T-helper 2 cell treated with Interferon-gamma antibody and Interleukin-4, amounts not matched to agents 5 μg/mL and 100 μg/mL, for 36 hours (primary cell): ENCODE measurements around the gene LZTFL1.

Experiments
- DNase-seq: peaks from one replicate; pipeline ENCODE4 v3.0.0; 2021; ENCODE audit warnings: low spot score
- H3K27ac Mint-ChIP-seq: one replicate; pipeline ENCODE4 v1.8.0; 2021; ENCODE audit warnings: mild to moderate bottlenecking, mixed read lengths
- H3K27me3 Mint-ChIP-seq: one replicate; pipeline ENCODE4 v1.8.0; 2021; ENCODE audit warnings: low read depth, mixed read lengths
- H3K36me3 Mint-ChIP-seq: one replicate; pipeline ENCODE4 v1.8.0; 2021; ENCODE audit warnings: low read depth, mixed read lengths
- H3K4me1 Mint-ChIP-seq: one replicate; pipeline ENCODE4 v1.8.0; 2021; ENCODE audit warnings: low read depth, mixed read lengths
- H3K4me3 Mint-ChIP-seq: one replicate; pipeline ENCODE4 v1.8.0; 2022; ENCODE audit warnings: mild to moderate bottlenecking, moderate library complexity, mixed read lengths
- H3K9me3 Mint-ChIP-seq: one replicate; pipeline ENCODE4 v1.8.0; 2021; ENCODE audit warnings: mixed read lengths

The LZTFL1 gene

DNA sequence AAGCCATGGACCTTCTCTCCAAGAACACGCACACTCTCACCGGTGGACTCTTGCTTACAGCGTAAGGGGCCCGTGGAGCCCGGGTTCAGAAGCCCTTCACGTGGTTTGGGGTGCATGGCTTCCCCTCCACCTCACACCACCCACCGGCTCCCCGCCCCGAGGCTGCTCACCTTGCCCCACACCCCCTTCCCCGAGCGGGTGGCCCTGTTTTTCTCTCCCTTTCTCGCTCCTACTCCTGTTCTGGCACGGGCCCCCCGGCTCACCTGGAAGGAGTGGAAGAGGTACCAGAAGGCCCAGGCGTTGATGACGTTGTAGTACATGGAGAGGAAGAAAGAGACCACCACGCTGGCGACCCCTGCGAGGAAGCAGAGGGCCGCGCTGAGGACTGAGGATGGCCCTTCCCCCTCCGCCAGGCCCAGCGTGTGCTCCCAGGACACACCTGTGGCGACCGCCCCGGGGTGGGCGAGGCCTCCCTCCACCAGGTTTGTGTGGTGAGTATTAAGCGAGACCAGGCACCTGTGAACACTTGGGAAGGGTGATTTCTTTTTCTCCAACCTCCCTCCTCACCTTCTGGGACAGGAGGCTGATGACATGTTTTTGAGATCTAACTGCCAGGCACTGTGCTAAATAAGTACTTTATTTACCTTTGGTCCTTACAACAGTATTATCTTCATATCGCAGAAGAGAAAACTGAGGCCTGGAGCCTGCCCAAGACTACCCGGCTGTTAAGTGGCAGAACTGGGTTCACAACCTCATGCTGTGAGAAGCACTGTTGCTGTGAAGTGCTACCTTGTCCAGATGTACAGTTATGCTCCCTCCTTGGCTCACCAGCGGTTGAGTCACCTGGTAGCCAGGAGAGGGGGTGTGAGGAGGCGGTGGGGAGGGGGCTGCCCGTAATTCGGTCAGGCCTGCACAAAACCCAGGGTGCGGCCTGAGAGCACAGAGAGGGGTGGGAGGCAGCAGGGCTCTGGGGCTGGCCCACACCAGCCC lies 61.9 kb downstream of the LZTFL1 start:
- no peaks in the 10 kb centered on the region for H3K9me3 Mint-ChIP-seq
- no peaks in the 10 kb centered on the region for H3K36me3 Mint-ChIP-seq
- H3K27ac Mint-ChIP-seq = no peak overlapping the region
- H3K4me1 Mint-ChIP-seq = no peaks in the 10 kb centered on the region
- H3K4me3 Mint-ChIP-seq = no peak overlapping the region
- peaks cover 17% of the 10 kb centered on the region for H3K27me3 Mint-ChIP-seq
- no peak for DNase-seq

GRCh38 chr3:45778761-45779201 lies 63.1 kb downstream of the LZTFL1 start:
- H3K27me3 Mint-ChIP-seq = peaks cover 16% of the 10 kb centered on the region
- no peaks in the 10 kb centered on the region for H3K9me3 Mint-ChIP-seq
- DNase-seq = no peak
- no peaks in the 10 kb centered on the region for H3K4me1 Mint-ChIP-seq
- H3K36me3 Mint-ChIP-seq = no peaks in the 10 kb centered on the region
- no peak overlapping the region for H3K4me3 Mint-ChIP-seq
- no peak overlapping the region for H3K27ac Mint-ChIP-seq

DNA sequence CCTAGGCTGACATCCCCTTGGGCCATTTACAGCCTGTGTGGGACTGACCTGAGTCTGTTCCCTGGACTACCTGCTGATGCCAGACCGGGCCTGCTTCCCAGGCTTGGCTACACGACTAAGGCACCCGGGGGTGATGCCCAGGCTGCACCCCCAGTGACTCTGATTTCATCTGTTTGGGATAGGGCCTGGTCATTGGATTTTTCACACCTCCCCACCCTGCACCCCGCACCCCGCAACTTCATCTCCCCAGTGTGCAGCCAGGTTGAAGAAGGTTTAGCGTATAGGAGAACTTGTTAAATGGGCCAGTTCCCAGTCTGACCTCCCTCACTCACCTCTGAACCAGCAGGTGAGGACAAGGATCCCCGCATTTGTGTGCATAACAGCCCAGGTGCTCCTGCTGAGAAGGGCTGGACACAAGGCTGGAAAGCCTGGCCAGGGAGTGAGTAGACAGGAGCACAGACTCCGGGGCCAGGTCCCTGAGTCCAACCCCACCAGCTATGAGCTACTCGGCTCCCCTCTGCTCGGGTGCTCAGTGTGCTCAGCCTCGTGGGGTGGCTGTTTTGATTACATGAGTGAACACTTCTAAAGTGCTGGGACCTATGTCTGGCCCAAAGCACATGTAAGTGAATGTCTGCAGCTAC lies 64.1 kb downstream of the LZTFL1 start:
- Mint-ChIP-seq H3K36me3 (no peaks in the 10 kb centered on the region), H3K4me1 (peaks cover 3% of the 10 kb centered on the region), H3K4me3 (no peak overlapping the region), H3K27me3 (peaks cover 20% of the 10 kb centered on the region), H3K27ac (no peak overlapping the region), H3K9me3 (no peaks in the 10 kb centered on the region)
- no peak for DNase-seq

DNA sequence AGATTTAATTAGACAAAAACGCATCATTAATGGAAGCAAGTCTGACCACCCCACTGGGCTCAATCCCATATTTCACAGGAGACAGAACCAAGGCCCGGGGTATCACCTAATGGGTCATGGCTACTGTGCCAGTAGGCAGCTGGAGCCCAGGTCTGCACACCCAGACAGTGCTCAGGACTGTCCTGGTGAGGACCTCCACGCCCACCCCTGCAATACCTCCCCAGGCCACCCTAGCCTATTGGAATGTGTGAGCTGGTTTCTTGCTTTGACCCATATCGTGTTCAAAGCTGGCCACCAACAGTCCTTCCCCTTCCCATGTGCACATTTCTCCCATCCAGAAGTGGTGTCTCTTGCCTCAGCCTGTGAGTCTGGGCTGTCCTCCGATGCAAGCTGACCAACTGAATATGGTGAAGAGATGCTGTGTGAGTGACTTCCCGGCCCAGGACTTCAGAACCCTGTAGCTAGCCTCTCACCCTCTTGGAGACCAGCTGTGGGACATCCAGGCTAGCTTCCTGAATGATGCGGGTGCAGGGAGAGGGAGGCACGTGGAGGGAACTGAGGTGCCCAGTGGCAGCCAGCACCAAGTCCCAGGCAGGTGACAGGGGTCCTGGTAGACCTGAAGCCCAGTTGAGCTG lies 64.7 kb downstream of the LZTFL1 start:
- DNase-seq = no peak
- H3K36me3 Mint-ChIP-seq = no peaks in the 10 kb centered on the region
- no peaks in the 10 kb centered on the region for H3K9me3 Mint-ChIP-seq
- no peak overlapping the region for H3K4me3 Mint-ChIP-seq
- H3K27ac Mint-ChIP-seq = no peak overlapping the region
- peaks cover 26% of the 10 kb centered on the region for H3K27me3 Mint-ChIP-seq
- H3K4me1 Mint-ChIP-seq = peaks cover 8% of the 10 kb centered on the region

- no peak for DNase-seq
- peaks cover 30% of the 10 kb centered on the region for H3K27me3 Mint-ChIP-seq
- no peak overlapping the region for H3K4me3 Mint-ChIP-seq
- H3K9me3 Mint-ChIP-seq = no peaks in the 10 kb centered on the region
- H3K36me3 Mint-ChIP-seq = no peaks in the 10 kb centered on the region
- H3K4me1 Mint-ChIP-seq = peaks cover 8% of the 10 kb centered on the region
- H3K27ac Mint-ChIP-seq = no peak overlapping the region
These were observed 65.3 kb downstream of the LZTFL1 start for GRCh38 chr3:45776611-45777010.

GRCh38 chr3:45776301-45776595 lies 65.7 kb downstream of the LZTFL1 start:
- Mint-ChIP-seq H3K4me3 (no peak overlapping the region), H3K27ac (no peak overlapping the region), H3K27me3 (peaks cover 32% of the 10 kb centered on the region), H3K36me3 (no peaks in the 10 kb centered on the region), H3K9me3 (no peaks in the 10 kb centered on the region), H3K4me1 (peaks cover 8% of the 10 kb centered on the region)
- DNase-seq = no peak

DNA sequence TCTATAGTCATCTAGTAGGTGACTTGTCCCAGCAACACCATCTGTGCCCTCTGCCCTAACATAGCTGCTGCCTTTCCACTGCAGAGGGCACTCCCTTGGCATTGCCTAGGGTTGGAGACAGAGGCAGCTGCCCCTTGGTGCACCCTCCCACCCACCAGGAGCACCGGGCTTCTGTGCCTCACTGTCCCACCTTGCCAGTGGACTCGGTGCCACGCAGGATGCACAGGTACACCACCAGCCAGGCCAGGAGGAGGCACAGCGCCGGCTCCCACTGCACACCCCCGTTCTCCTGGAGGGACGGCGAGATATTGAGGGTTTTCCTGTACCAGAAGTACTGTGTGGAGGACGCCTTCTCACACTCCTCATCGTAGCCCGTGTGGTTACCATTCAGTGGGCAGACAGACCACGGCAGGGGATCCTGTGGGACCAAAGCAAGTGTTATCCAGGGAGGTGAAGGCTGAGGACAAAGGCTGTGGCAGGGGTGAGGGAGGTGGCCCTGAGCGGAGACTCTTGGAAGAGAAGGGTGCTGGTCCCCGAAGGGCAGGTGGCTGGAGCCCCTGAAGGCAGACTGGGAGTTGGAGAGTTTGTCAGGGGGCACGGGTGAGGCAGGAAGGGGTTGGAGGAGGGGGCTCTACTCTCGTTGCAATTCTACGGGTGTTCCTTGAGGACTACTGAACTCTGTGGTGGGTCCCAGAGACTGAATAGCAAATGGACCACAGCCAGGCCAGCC lies 66.2 kb downstream of the LZTFL1 start:
- no peak for DNase-seq
- Mint-ChIP-seq H3K4me3 (no peak overlapping the region), H3K4me1 (peaks cover 8% of the 10 kb centered on the region), H3K27ac (no peak overlapping the region), H3K27me3 (peaks cover 37% of the 10 kb centered on the region), H3K36me3 (no peaks in the 10 kb centered on the region), H3K9me3 (no peaks in the 10 kb centered on the region)

DNA sequence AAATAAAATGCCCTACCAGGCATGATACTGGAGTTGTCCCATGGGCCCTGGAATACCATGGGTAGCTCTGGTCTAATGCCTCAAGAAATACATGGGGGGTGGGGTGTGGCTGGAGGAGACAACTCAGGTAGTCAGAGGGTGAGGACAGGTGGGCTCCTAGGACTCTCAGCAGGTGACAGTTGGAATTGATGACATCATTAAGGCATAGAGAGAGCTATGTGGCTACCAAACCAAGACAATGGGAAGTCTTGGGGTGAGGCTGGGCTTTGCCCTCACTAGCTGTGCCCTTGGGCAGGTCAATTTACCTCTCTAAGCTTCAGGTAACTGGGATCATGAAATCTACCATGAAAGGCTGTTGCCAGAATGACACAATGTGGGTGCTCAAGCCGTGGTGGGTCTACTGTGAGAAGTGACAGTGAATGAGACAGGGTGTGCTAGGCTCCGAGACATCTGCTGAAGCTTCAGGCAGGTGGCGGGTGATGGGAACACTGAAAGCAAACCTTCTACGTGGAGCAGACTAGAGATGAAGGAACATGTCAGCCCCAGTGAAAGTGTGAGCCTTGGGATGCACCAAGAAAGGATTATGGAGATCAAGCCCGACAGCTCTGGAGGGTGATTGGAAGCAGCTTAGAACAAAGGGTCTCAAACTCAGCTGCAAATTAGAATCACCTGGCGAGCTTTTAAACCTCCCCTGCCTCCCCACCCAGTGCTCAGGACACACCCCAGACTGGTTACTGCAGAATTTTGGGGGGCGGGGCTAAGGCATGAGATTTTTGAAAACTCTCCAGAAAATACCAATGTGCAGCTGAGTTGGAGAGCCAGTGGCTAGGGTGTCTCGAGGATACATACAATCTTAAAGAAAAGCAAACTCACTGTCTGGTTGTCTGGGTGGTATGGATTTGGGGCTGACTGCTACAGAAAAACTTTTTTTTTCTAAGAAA lies 67.1 kb downstream of the LZTFL1 start:
- H3K4me1 Mint-ChIP-seq = peaks cover 8% of the 10 kb centered on the region
- H3K27me3 Mint-ChIP-seq = peaks cover 46% of the 10 kb centered on the region
- no peak for DNase-seq
- no peak overlapping the region for H3K4me3 Mint-ChIP-seq
- no peaks in the 10 kb centered on the region for H3K9me3 Mint-ChIP-seq
- H3K27ac Mint-ChIP-seq = no peak overlapping the region
- no peaks in the 10 kb centered on the region for H3K36me3 Mint-ChIP-seq

DNA sequence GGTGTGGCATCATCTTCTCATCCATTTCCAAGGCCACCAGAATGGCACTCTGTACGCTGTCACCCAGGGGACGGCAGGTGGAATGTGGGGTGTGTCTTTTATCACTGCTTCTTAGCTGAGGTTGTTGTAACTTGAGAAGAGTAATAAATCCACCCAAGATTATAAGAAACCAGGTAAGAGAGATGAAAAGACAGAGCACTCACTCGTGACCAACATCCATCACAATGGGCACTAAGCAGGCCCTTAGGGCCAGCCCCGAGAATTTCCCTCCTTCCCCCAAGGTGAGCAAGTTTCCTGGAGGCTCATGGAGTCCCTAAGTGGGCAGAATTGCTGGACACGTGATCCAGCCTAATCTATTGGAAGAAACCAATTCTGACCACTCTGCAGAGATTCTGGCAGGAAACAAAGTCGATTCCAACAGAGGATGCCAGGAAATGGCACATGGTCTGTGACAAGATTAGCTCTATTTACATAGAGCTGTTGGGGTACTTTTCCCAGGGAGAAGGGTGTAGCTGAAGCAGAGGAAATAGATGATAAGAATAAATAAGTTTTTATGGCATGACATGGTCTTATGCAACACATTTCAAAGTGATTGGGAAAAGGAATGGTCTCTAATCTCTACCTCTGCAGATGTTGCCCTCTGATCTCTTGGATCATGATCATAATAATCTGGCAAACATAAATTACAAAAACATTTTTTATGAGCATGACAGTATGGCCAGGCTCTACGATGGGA lies 68.0 kb downstream of the LZTFL1 start:
- Mint-ChIP-seq H3K4me3 (no peak overlapping the region), H3K4me1 (peaks cover 8% of the 10 kb centered on the region), H3K9me3 (no peaks in the 10 kb centered on the region), H3K36me3 (no peaks in the 10 kb centered on the region), H3K27ac (no peak overlapping the region), H3K27me3 (peaks cover 55% of the 10 kb centered on the region)
- no peak for DNase-seq
